HG03354 (cell line): ENCODE results near the gene DIDO1.

Experiments used
- ATAC-seq: cut with Tn5 transposase; IDR thresholded peaks from one replicate; pipeline ENCODE4 v1.9.1; 2021; ENCODE audit warnings: mild to moderate bottlenecking; ENCODE audit not compliant: unreplicated experiment, poor library complexity, severe bottlenecking

Gene DIDO1

GRCh38 chr20:62916703-62917476 is 9.4 kb downstream of the DIDO1 start:
- ATAC-seq: no peak

DNA sequence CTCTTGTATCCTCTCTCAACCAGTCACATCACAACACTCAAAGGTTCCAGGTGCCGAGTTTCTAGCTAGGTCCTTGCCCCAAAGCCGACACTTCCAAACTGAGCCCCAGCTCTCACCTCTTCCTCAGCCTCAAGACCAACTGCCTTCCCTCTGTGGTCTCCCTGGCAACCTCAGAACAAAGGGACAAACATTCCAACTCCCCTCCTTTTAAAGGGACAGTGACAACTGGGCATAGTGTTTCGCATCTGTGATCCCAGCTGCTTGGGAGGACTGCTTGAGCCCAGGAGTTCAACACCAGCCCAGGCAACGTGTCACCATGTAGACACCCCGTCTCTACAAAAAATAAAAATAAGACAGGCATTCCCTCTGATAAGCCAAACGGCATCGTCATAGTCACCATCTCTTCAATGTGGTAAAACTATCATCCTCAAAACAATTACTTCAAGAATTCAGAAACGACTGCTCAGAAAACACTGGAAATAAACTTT is 11.3 kb downstream of the DIDO1 start:
- ATAC-seq: no peak

DNA sequence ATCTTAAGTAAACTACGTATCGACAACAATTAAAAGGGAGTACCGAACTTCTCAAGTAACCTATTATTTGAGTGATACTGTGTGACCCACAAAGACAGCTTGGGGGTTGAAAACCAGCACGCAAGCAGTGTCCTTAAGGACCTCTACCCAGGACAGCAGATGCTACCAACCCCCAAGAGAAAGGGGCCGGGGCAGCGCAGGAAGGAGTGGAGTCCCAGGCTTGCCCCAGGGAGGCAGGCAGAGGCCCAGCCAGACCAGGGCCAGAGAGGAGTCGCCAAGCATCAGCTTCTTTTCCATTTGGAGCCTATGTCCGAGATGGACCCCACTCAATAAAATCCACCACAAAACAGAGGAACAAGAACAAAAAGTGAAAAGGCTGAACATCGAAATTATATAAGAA is 11.9 kb downstream of the DIDO1 start:
- no peak for ATAC-seq

GRCh38 chr20:62913043-62913630 is 13.2 kb downstream of the DIDO1 start:
- no peak for ATAC-seq

DNA sequence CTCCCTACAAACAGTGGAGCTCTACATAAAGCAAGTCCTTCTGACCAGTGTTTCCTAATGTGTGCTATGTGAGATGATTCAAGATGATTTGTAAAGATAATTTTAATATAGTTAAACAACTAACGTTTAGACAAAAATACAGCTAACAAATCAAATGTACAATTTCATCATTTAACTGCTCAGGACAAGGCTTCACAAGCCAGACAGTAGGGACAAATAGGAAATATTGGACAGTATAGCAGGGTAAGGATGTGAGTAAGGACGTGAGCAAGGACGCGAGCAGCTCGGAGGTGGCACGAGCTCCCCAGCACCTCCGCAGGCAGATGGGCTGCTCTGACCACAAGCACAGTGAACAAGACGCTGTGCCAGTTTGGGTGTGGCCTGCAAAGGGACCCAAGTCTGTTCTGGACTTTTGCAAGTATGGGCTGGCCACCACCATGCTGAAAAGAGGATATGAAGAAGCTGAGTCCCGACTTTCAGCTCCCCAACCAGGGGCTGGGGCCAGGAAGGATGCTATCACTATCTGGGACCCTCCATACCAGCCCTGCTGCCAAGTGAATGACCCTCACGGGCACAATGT is 14.5 kb downstream of the DIDO1 start:
- no peak for ATAC-seq

DNA sequence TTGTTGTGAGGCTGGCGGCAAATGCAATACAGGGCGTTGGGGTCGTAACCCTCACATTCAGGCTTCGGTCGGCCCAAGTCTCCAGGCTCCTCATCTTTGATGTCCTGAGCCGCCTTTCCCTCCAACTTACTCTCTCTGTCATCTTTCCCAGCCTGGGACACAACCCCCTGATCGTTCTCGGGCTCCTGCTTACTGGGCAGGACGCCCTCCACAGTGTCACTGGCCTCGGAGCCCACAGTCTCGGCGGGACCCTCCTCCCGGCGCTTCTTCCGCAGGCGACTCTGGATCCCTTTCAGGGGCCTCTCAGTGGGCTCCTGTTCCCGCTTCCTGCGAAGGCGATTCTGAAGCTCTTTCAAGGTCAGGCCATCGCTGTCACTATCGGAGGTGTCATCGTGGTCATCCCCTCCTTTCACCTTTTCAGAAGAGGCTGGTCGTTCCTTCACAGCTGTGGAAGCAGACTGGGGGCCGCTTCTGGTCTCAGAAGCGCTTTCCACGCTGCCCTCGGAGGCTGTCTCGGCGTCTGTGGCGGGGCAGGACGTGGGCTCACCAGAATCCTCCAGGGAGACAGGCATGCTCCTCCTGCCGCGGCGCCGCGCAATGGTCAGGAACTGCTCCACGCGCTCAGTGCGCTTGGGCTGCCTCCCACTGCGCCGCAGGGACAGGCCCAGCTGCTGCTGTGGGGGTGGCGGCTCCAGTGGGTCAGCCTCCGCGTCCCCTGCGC is 15.4 kb downstream of the DIDO1 start:
- no peak for ATAC-seq

GRCh38 chr20:62910217-62910766 is 16.0 kb downstream of the DIDO1 start:
- no peak for ATAC-seq

GRCh38 chr20:62908971-62909791 is 17.1 kb downstream of the DIDO1 start:
- no peak for ATAC-seq

DNA sequence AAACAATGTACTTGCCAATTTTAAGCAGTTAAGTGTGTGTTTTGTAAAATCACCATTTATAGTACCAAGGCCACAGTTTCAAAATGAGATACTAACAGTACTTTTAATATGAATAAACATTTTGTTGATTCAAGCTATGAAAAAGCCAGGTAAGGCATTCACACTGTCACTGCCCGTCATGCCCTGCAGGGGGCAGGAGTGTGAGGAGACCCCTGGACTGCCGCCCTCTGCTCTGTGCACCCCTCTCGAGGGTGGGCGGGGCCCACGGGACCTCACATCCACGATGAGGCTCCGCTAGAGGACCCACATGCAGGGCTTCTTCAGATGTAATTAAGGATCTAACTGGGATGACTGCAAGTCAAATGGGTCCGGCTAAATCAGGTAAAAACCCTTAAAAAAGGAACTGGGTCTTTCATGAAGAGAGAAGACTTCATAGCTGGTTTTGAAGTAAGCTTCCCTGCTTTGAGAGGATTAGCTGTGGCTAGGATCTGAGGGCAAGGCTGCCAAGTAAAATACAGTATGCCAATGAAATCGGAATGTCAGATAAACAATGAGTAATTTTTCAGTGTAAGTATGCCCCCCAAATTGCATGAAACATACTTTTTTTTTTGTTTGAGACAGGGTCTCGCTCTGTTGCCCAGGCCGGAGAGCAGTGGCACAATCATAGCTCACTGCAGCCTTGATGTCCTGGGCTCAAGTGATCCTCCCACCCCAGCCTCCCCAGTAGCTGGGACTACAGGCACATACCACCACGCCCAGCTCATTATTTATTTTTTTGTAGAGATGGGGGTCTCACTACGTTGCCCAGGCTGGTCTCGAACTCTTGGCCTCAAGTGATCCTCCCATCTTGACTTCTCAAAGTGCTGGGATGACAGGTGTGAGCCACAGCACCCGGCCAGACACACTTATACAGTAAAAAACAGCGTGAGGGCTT is 18.7 kb downstream of the DIDO1 start:
- ATAC-seq: no peak

DNA sequence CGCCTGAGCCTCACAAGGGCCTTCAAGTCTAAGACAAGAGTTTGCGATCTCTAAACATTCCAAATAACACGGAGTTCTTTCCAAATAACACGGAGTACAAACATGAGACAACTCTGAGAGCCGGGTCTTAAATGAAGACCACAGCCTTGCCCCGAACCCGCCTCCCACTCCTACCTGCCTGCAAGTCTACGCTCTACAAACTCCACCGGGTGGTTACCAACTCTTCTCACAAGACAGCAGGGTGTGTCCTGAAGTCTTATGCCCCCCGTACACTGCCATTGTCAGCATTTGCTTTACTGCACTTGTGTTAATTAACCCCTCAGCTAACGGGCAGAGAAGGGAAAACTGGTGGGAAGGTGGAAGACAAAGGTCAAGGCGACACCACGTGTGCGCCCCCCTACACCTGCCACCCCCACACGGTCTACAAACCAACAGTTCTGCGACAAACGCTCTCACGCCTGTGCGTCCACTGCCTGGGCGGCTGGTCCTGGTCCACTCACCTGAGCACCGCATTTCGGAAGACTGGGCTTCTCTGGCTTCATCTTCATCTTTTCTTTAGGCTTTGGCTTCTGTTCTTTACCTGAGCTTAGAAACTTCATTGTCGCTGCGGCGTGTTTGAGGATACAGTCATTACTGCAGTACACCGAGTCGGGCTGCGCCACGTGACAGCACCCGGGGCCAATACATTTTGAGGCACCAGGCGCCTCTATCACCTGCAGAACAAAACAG is 19.5 kb downstream of the DIDO1 start:
- ATAC-seq: no peak

GRCh38 chr20:62906209-62906608 is 20.1 kb downstream of the DIDO1 start:
- ATAC-seq: no peak

GRCh38 chr20:62905536-62906117 is 20.7 kb downstream of the DIDO1 start:
- ATAC-seq: no peak

GRCh38 chr20:62902926-62903615 is 23.2 kb downstream of the DIDO1 start:
- ATAC-seq: no peak

DNA sequence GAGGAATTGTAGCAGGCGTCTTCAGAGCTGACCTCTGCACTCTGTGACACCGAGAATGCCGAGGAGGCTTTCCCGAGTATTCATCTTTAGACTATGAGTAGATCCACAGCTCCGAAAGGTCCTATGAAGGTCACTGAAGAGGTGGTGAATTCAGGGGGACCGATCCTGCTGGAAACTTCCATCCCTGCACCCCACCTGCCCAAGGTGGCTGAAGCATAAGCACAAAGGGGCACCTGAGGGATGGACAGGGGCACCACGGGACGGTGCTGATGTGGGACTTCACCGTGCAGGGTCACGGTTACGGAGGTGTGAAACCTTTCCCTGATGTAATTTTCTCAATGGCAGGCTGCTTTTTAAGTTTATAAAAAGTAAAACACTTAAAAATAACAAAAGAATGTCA is 24.4 kb downstream of the DIDO1 start:
- no peak for ATAC-seq

DNA sequence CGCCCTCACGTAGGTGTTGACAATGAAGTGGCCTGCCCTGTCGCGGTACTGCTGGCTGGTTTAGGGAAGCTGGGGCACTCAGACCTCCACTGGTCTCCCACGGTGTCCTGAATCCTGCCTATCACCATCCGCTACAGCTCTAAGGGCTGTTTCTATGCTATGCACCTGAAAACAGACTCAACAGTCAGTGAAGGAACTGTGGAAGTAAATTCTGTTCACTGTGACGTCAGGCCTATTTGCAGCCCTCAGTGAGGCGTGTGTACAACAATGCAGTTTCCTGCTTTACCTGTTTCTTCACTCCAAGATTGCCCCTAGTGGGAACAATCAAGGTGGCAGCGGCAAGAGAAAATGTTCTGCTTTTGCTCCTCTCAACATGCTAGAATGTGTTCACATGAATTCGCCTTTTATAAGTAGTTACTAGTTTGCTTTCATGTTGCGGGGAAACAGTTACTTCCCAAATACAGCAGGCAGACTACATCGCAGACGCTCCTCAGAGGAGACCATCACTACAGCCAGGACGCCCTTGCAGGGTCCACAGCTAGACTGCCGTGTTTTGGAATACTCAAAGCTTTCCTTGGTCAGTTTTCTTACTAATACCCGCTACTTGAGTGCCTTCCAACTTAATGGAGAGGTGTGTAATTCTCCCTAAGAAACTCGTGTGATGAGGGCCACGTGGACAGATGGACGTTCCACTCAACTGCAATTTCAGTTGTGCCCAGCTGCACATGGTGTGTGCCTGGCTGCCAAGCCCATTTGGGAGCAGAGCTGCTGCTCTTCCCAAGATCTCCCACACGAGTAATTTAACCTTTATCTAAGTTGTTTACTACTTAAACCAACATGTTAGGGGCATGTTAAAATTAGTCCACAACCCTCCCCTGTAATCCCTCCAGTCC is 25.4 kb downstream of the DIDO1 start:
- peak; percentile 8 for ATAC-seq
